NT2/D1 (cell line): Measurements from ENCODE around the gene RAB8B.

Experiments
- DNase-seq: peaks from one replicate; pipeline ENCODE4 v3.0.0-alpha.2; 2011; ENCODE audit warnings: low read depth, low spot score
- H3K27me3 ChIP-seq: 2 replicates; pipeline ENCODE4 v1.6.0; 2011; ENCODE audit warnings: mild to moderate bottlenecking; ENCODE audit not compliant: insufficient read length, insufficient read depth
- H3K36me3 ChIP-seq: 2 replicates; pipeline ENCODE4 v1.6.1; 2011; ENCODE audit warnings: mild to moderate bottlenecking, low read length, mixed read lengths; ENCODE audit not compliant: insufficient read depth, insufficient read length
- H3K4me1 ChIP-seq: 2 replicates; pipeline ENCODE4 v1.5.1; 2011; ENCODE audit not compliant: insufficient read depth, insufficient read length
- H3K4me3 ChIP-seq: 2 replicates; pipeline ENCODE4 v1.5.1; 2011; ENCODE audit warnings: low read depth; ENCODE audit not compliant: insufficient read length
- H3K9ac ChIP-seq: 2 replicates; pipeline ENCODE4 v1.6.0; 2011; ENCODE audit warnings: low read depth; ENCODE audit not compliant: insufficient read length
- H3K9me3 ChIP-seq: 2 replicates; pipeline ENCODE4 v1.5.1; 2011; ENCODE audit warnings: mild to moderate bottlenecking, low read length; ENCODE audit not compliant: insufficient read depth
- SUZ12 ChIP-seq: IDR thresholded peaks from 2 replicates; pipeline ENCODE4 v1.6.1; 2011; ENCODE audit not compliant: insufficient read length, insufficient read depth; ENCODE audit errors: extremely low read depth
- YY1 ChIP-seq: IDR thresholded peaks from 2 replicates; pipeline ENCODE4 v1.6.1; 2011; ENCODE audit not compliant: insufficient read length, insufficient read depth
- ZNF274 ChIP-seq: IDR thresholded peaks from 2 replicates; pipeline ENCODE4 v1.6.1; 2011; ENCODE audit warnings: mild to moderate bottlenecking, low read depth, low read length

The RAB8B gene

GRCh38 chr15:63169788-63170187 lies 19.6 kb upstream of the RAB8B start:
- H3K9me3 ChIP-seq: no peaks in the 10 kb centered on the region
- TF ChIP-seq YY1: no peak
- no peak for TF ChIP-seq SUZ12
- TF ChIP-seq ZNF274: no peak
- no peaks in the 10 kb centered on the region for H3K36me3 ChIP-seq
- H3K9ac ChIP-seq: no peak overlapping the region
- no peak for DNase-seq
- no peak overlapping the region for H3K4me3 ChIP-seq
- no peaks in the 10 kb centered on the region for H3K27me3 ChIP-seq
- H3K4me1 ChIP-seq: no peaks in the 10 kb centered on the region

- DNase-seq: no peak
- TF ChIP-seq ZNF274 (no peak), YY1 (no peak), SUZ12 (no peak)
- H3K4me1 ChIP-seq: no peaks in the 10 kb centered on the region
- H3K9ac ChIP-seq: no peak overlapping the region
- H3K4me3 ChIP-seq: no peak overlapping the region
- H3K36me3 ChIP-seq: no peaks in the 10 kb centered on the region
- no peaks in the 10 kb centered on the region for H3K9me3 ChIP-seq
- H3K27me3 ChIP-seq: no peaks in the 10 kb centered on the region
These were observed 17.0 kb upstream of the RAB8B start for GRCh38 chr15:63172376-63172775.

- DNase-seq: no peak
- Histone ChIP-seq H3K36me3 (no peaks in the 10 kb centered on the region), H3K27me3 (no peaks in the 10 kb centered on the region), H3K4me3 (no peak overlapping the region), H3K4me1 (no peaks in the 10 kb centered on the region), H3K9ac (no peak overlapping the region), H3K9me3 (no peaks in the 10 kb centered on the region)
- TF ChIP-seq ZNF274: no peak
- TF ChIP-seq YY1: no peak
- no peak for TF ChIP-seq SUZ12
These were observed 16.5 kb upstream of the RAB8B start for GRCh38 chr15:63172851-63173451.

GRCh38 chr15:63176302-63176701 lies 13.1 kb upstream of the RAB8B start:
- Histone ChIP-seq H3K27me3 (no peaks in the 10 kb centered on the region), H3K9ac (no peak overlapping the region), H3K36me3 (no peaks in the 10 kb centered on the region), H3K4me1 (no peaks in the 10 kb centered on the region), H3K4me3 (no peak overlapping the region), H3K9me3 (no peaks in the 10 kb centered on the region)
- no peak for DNase-seq
- TF ChIP-seq ZNF274: no peak
- TF ChIP-seq SUZ12: no peak
- TF ChIP-seq YY1: no peak

- Histone ChIP-seq H3K4me1 (no peaks in the 10 kb centered on the region), H3K9ac (no peak overlapping the region), H3K27me3 (no peaks in the 10 kb centered on the region), H3K9me3 (no peaks in the 10 kb centered on the region), H3K36me3 (no peaks in the 10 kb centered on the region), H3K4me3 (no peak overlapping the region)
- no peak for TF ChIP-seq SUZ12
- no peak for TF ChIP-seq ZNF274
- no peak for TF ChIP-seq YY1
- no peak for DNase-seq
These were observed 11.4 kb upstream of the RAB8B start for GRCh38 chr15:63178034-63178433.

- no peak for DNase-seq
- Histone ChIP-seq H3K4me1 (no peaks in the 10 kb centered on the region), H3K27me3 (no peaks in the 10 kb centered on the region), H3K9ac (no peak overlapping the region), H3K9me3 (no peaks in the 10 kb centered on the region), H3K4me3 (no peak overlapping the region), H3K36me3 (no peaks in the 10 kb centered on the region)
- no peak for TF ChIP-seq SUZ12
- no peak for TF ChIP-seq ZNF274
- TF ChIP-seq YY1: no peak
These were observed 8.7 kb upstream of the RAB8B start for GRCh38 chr15:63180746-63181145.

GRCh38 chr15:63181648-63182047 lies 7.8 kb upstream of the RAB8B start:
- H3K4me3 ChIP-seq: no peak overlapping the region
- no peaks in the 10 kb centered on the region for H3K36me3 ChIP-seq
- no peaks in the 10 kb centered on the region for H3K27me3 ChIP-seq
- no peaks in the 10 kb centered on the region for H3K4me1 ChIP-seq
- H3K9me3 ChIP-seq: no peaks in the 10 kb centered on the region
- TF ChIP-seq ZNF274 (no peak), SUZ12 (no peak), YY1 (no peak)
- H3K9ac ChIP-seq: no peak overlapping the region
- no peak for DNase-seq

GRCh38 chr15:63185206-63185605 lies 4.2 kb upstream of the RAB8B start:
- H3K9ac ChIP-seq: no peak overlapping the region
- TF ChIP-seq ZNF274: no peak
- no peak for TF ChIP-seq YY1
- TF ChIP-seq SUZ12: no peak
- H3K4me3 ChIP-seq: no peak overlapping the region
- H3K4me1 ChIP-seq: no peaks in the 10 kb centered on the region
- H3K9me3 ChIP-seq: no peaks in the 10 kb centered on the region
- H3K27me3 ChIP-seq: peaks cover 22% of the 10 kb centered on the region
- no peak for DNase-seq
- H3K36me3 ChIP-seq: no peaks in the 10 kb centered on the region
